ENCODE results near the gene CTNNA2.
"Not testable (repeated sequence)": the region's sequence is repeated elsewhere in the genome, so short reads cannot be mapped to it uniquely, and the experiment has no call there.

The CTNNA2 gene

GRCh38 chr2:80022018-80022417 is 509.2 kb downstream of the CTNNA2 start:
- no peak overlapping the region for H3K4me3 ChIP-seq (ENCODE audit: extremely low read depth, insufficient read depth, low read length, poor library complexity, severe bottlenecking)
- H3K36me3 ChIP-seq (ENCODE audit: control insufficient read depth, insufficient read depth, low read length), result no peaks in the 10 kb centered on the region
- no peaks in the 10 kb centered on the region for H3K4me1 ChIP-seq (ENCODE audit: control insufficient read depth, insufficient read depth, low read length, poor library complexity, severe bottlenecking)
- no peak overlapping the region for H3K27ac ChIP-seq (ENCODE audit: low read depth, low read length, severe bottlenecking)
- no peaks in the 10 kb centered on the region for H3K9me3 ChIP-seq (ENCODE audit: control insufficient read depth, low read length)
- WGBS, 2 experiments (ENCODE audit: insufficient coverage in 2 of 2), result 87 to 100% methylated on average over 1 to 2 of the region's 2 CpGs

GRCh38 chr2:80026040-80026729 is 513.3 kb downstream of the CTNNA2 start:
- no peak overlapping the region for H3K27ac ChIP-seq (ENCODE audit: low read depth, low read length, severe bottlenecking)
- H3K4me1 ChIP-seq (ENCODE audit: control insufficient read depth, insufficient read depth, low read length, poor library complexity, severe bottlenecking), result no peaks in the 10 kb centered on the region
- no peaks in the 10 kb centered on the region for H3K36me3 ChIP-seq (ENCODE audit: control insufficient read depth, insufficient read depth, low read length)
- 90 to 91% methylated on average over 4 to 5 of the region's 5 CpGs for WGBS, 2 experiments (ENCODE audit: insufficient coverage in 2 of 2)
- H3K9me3 ChIP-seq (ENCODE audit: control insufficient read depth, low read length), result no peaks in the 10 kb centered on the region
- no peak overlapping the region for H3K4me3 ChIP-seq (ENCODE audit: extremely low read depth, insufficient read depth, low read length, poor library complexity, severe bottlenecking)

- Histone ChIP-seq H3K9me3 (ENCODE audit: control insufficient read depth, low read length) (no peaks in the 10 kb centered on the region), H3K36me3 (ENCODE audit: control insufficient read depth, insufficient read depth, low read length) (no peaks in the 10 kb centered on the region), H3K4me3 (ENCODE audit: extremely low read depth, insufficient read depth, low read length, poor library complexity, severe bottlenecking) (no peak overlapping the region), H3K4me1 (ENCODE audit: control insufficient read depth, insufficient read depth, low read length, poor library complexity, severe bottlenecking) (no peaks in the 10 kb centered on the region), H3K27ac (ENCODE audit: low read depth, low read length, severe bottlenecking) (no peak overlapping the region)
- 83% methylated on average over 1 of the region's 3 CpGs; no CpG with 5 or more reads in 1 of the 2 experiments for WGBS, 2 experiments (ENCODE audit: insufficient coverage in 2 of 2)
Observed at GRCh38 chr2:80028051-80028450, 515.2 kb downstream of the CTNNA2 start.

GRCh38 chr2:80028584-80028983 is 515.7 kb downstream of the CTNNA2 start:
- no peaks in the 10 kb centered on the region for H3K4me1 ChIP-seq (ENCODE audit: control insufficient read depth, insufficient read depth, low read length, poor library complexity, severe bottlenecking)
- H3K4me3 ChIP-seq (ENCODE audit: extremely low read depth, insufficient read depth, low read length, poor library complexity, severe bottlenecking), result no peak overlapping the region
- no peak overlapping the region for H3K27ac ChIP-seq (ENCODE audit: low read depth, low read length, severe bottlenecking)
- H3K36me3 ChIP-seq (ENCODE audit: control insufficient read depth, insufficient read depth, low read length), result no peaks in the 10 kb centered on the region
- no peaks in the 10 kb centered on the region for H3K9me3 ChIP-seq (ENCODE audit: control insufficient read depth, low read length)

GRCh38 chr2:80030135-80030534 is 517.3 kb downstream of the CTNNA2 start:
- H3K4me3 ChIP-seq (ENCODE audit: extremely low read depth, insufficient read depth, low read length, poor library complexity, severe bottlenecking), result no peak overlapping the region
- H3K4me1 ChIP-seq (ENCODE audit: control insufficient read depth, insufficient read depth, low read length, poor library complexity, severe bottlenecking), result no peaks in the 10 kb centered on the region
- H3K27ac ChIP-seq (ENCODE audit: low read depth, low read length, severe bottlenecking), result no peak overlapping the region
- H3K36me3 ChIP-seq (ENCODE audit: control insufficient read depth, insufficient read depth, low read length), result no peaks in the 10 kb centered on the region
- WGBS, 2 experiments (ENCODE audit: insufficient coverage in 2 of 2), result 80 to 100% methylated on average over 1 of the region's 2 CpGs
- no peaks in the 10 kb centered on the region for H3K9me3 ChIP-seq (ENCODE audit: control insufficient read depth, low read length)

GRCh38 chr2:80032684-80033083 is 519.8 kb downstream of the CTNNA2 start:
- 80 to 94% methylated on average over 1 to 4 of the region's 7 CpGs for WGBS, 2 experiments (ENCODE audit: insufficient coverage in 2 of 2)
- not testable (repeated sequence) for H3K4me1 ChIP-seq (ENCODE audit: control insufficient read depth, insufficient read depth, low read length, poor library complexity, severe bottlenecking); H3K9me3 ChIP-seq (ENCODE audit: control insufficient read depth, low read length); H3K27ac ChIP-seq (ENCODE audit: low read depth, low read length, severe bottlenecking); H3K4me3 ChIP-seq (ENCODE audit: extremely low read depth, insufficient read depth, low read length, poor library complexity, severe bottlenecking); H3K36me3 ChIP-seq (ENCODE audit: control insufficient read depth, insufficient read depth, low read length)

- Histone ChIP-seq H3K4me1 (ENCODE audit: control insufficient read depth, insufficient read depth, low read length, poor library complexity, severe bottlenecking) (no peaks in the 10 kb centered on the region), H3K36me3 (ENCODE audit: control insufficient read depth, insufficient read depth, low read length) (no peaks in the 10 kb centered on the region), H3K4me3 (ENCODE audit: extremely low read depth, insufficient read depth, low read length, poor library complexity, severe bottlenecking) (no peak overlapping the region), H3K9me3 (ENCODE audit: control insufficient read depth, low read length) (no peaks in the 10 kb centered on the region), H3K27ac (ENCODE audit: low read depth, low read length, severe bottlenecking) (no peak overlapping the region)
- 77 to 84% methylated on average over 2 to 3 of the region's 5 CpGs for WGBS, 2 experiments (ENCODE audit: insufficient coverage in 2 of 2)
Observed at GRCh38 chr2:80035749-80036285, 523.0 kb downstream of the CTNNA2 start.

GRCh38 chr2:80037310-80037709 is 524.5 kb downstream of the CTNNA2 start:
- H3K4me3 ChIP-seq (ENCODE audit: extremely low read depth, insufficient read depth, low read length, poor library complexity, severe bottlenecking), result no peak overlapping the region
- H3K4me1 ChIP-seq (ENCODE audit: control insufficient read depth, insufficient read depth, low read length, poor library complexity, severe bottlenecking), result no peaks in the 10 kb centered on the region
- no peaks in the 10 kb centered on the region for H3K9me3 ChIP-seq (ENCODE audit: control insufficient read depth, low read length)
- WGBS, 2 experiments (ENCODE audit: insufficient coverage in 2 of 2), result 83 to 100% methylated on average over 1 to 2 of the region's 4 CpGs
- no peaks in the 10 kb centered on the region for H3K36me3 ChIP-seq (ENCODE audit: control insufficient read depth, insufficient read depth, low read length)
- no peak overlapping the region for H3K27ac ChIP-seq (ENCODE audit: low read depth, low read length, severe bottlenecking)

- Histone ChIP-seq H3K27ac (ENCODE audit: low read depth, low read length, severe bottlenecking) (no peak overlapping the region), H3K9me3 (ENCODE audit: control insufficient read depth, low read length) (no peaks in the 10 kb centered on the region), H3K4me3 (ENCODE audit: extremely low read depth, insufficient read depth, low read length, poor library complexity, severe bottlenecking) (no peak overlapping the region), H3K4me1 (ENCODE audit: control insufficient read depth, insufficient read depth, low read length, poor library complexity, severe bottlenecking) (no peaks in the 10 kb centered on the region), H3K36me3 (ENCODE audit: control insufficient read depth, insufficient read depth, low read length) (no peaks in the 10 kb centered on the region)
- WGBS, 2 experiments (ENCODE audit: insufficient coverage in 2 of 2), result 75% methylated on average over 1 of the region's 2 CpGs; no CpG with 5 or more reads in 1 of the 2 experiments
Observed at GRCh38 chr2:80040226-80040625, 527.4 kb downstream of the CTNNA2 start.

- Histone ChIP-seq H3K9me3 (ENCODE audit: control insufficient read depth, low read length) (no peaks in the 10 kb centered on the region), H3K36me3 (ENCODE audit: control insufficient read depth, insufficient read depth, low read length) (no peaks in the 10 kb centered on the region), H3K4me3 (ENCODE audit: extremely low read depth, insufficient read depth, low read length, poor library complexity, severe bottlenecking) (no peak overlapping the region), H3K27ac (ENCODE audit: low read depth, low read length, severe bottlenecking) (no peak overlapping the region), H3K4me1 (ENCODE audit: control insufficient read depth, insufficient read depth, low read length, poor library complexity, severe bottlenecking) (no peaks in the 10 kb centered on the region)
- 63 to 100% methylated on average over 1 to 2 of the region's 2 CpGs for WGBS, 2 experiments (ENCODE audit: insufficient coverage in 2 of 2)
Observed at GRCh38 chr2:80042635-80043034, 529.8 kb downstream of the CTNNA2 start.

- 100% methylated on average over 1 to 2 of the region's 2 CpGs for WGBS, 2 experiments (ENCODE audit: insufficient coverage in 2 of 2)
Observed at GRCh38 chr2:80048296-80048695, 535.4 kb downstream of the CTNNA2 start.

More at GRCh38 chr2:80048296-80048695, 535.4 kb downstream of the CTNNA2 start:
- Histone ChIP-seq H3K9me3 (ENCODE audit: control insufficient read depth, low read length) (no peaks in the 10 kb centered on the region), H3K4me3 (ENCODE audit: extremely low read depth, insufficient read depth, low read length, poor library complexity, severe bottlenecking) (no peak overlapping the region), H3K4me1 (ENCODE audit: control insufficient read depth, insufficient read depth, low read length, poor library complexity, severe bottlenecking) (no peaks in the 10 kb centered on the region), H3K27ac (ENCODE audit: low read depth, low read length, severe bottlenecking) (no peak overlapping the region), H3K36me3 (ENCODE audit: control insufficient read depth, insufficient read depth, low read length) (no peaks in the 10 kb centered on the region)

Measured in mesodermal cell (in vitro differentiated cells).